Uterus (tissue), 4 donors: ENCODE data around the gene VWF. TPM values are rescaled to one million over a fixed set of nuclear protein-coding genes. Genes with fewer than 3 reads are reported as not detected.
"Not testable (repeated sequence)": the region's sequence is repeated elsewhere in the genome, so short reads cannot be mapped to it uniquely, and the experiment has no call there.

Experiments used
- DNase-seq, 2 donors: peaks; one replicate each; pipeline ENCODE4 v3.0.0-alpha.2; 2019 to 2020
- H3K27ac ChIP-seq, 2 donors: fragments of 200-600 bp; sonication (generic); 1 replicate in 1 of 2; 2 replicates in 1 of 2; pipeline ENCODE4 v1.5.1; 2016 to 2018
- H3K27me3 ChIP-seq, 2 donors: fragments of 200-600 bp; sonication (generic); one replicate each; pipeline ENCODE4 v1.5.1; 2018 to 2019; ENCODE audit warnings: control low read depth in 1 of 2
- H3K36me3 ChIP-seq, 2 donors: fragments of 200-600 bp; sonication (generic); one replicate each; pipeline ENCODE4 v1.5.1; 2019; ENCODE audit warnings: control low read depth in 1 of 2
- H3K4me1 ChIP-seq, 2 donors: fragments of 200-600 bp; sonication (generic); one replicate each; pipeline ENCODE4 v1.5.1; 2018 to 2019; ENCODE audit warnings: control low read depth in 1 of 2
- H3K4me3 ChIP-seq, 2 donors: fragments of 200-600 bp; sonication (generic); 1 replicate in 1 of 2; 2 replicates in 1 of 2; pipeline ENCODE4 v1.5.1; 2018 to 2019; ENCODE audit warnings: mild to moderate bottlenecking in 1 of 2
- H3K9me3 ChIP-seq, 2 donors: fragments of 200-600 bp; sonication (generic); one replicate each; pipeline ENCODE4 v1.5.1; 2019; ENCODE audit warnings: control low read depth in 1 of 2
- CTCF ChIP-seq, 4 experiments: fragments of 200-600 bp in 2 of 4; fragments of 450-650 bp in 2 of 4; sonication (generic) in 2 of 4; IDR thresholded peaks; one replicate each; pipeline ENCODE4 v1.5.1; 2016 to 2019; ENCODE audit warnings: antibody characterized with exemption in 4 of 4, mild to moderate bottlenecking in 2 of 4, moderate library complexity in 1 of 4
- POLR2A ChIP-seq, 2 donors: fragments of 450-650 bp; IDR thresholded peaks; one replicate each; pipeline ENCODE4 v1.6.1; 2016; ENCODE audit warnings: antibody characterized with exemption in 2 of 2, mild to moderate bottlenecking in 1 of 2, moderate library complexity in 1 of 2
- intact Hi-C: fragments of 100-400 bp; cut with DNase I; formaldehyde crosslinking; loops from one replicate; pipeline ENCODE4 v1.15.1; 2023; ENCODE audit warnings: low total_unique reads
- total RNA-seq, 4 donors: library from RNA; depleted of rRNA in 3 of 4; stranded (reverse); fragments of >200 nt in 3 of 4; gene quantifications; one replicate each; pipeline versions ENCODE4 v1.1.0 to v1.2.4, GENCODE V29; 2014 to 2023
- donor health status: DM: yes; HTN: yes; CAD: no.

VWF gene
- total RNA-seq, 4 donors from 2014 or later: 122 to 949 (median 380) TPM

- H3K4me3 ChIP-seq: no peak overlapping the region
- no peaks in the 10 kb centered on the region for H3K27me3 ChIP-seq
- DNase-seq: peak in 1 of 2 donors; percentile 68
- no peaks in the 10 kb centered on the region for H3K36me3 ChIP-seq
- H3K27ac ChIP-seq: no peak overlapping the region
- intact Hi-C loops: no loop called here
- no peak for TF ChIP-seq POLR2A (IDR thresholded peaks at IDR 0.05)
- no peak for TF ChIP-seq CTCF (IDR thresholded peaks at IDR 0.05)
- no peaks in the 10 kb centered on the region for H3K9me3 ChIP-seq
- no peaks in the 10 kb centered on the region for H3K4me1 ChIP-seq
Observed at GRCh38 chr12:6154730-6155459, 30.4 kb upstream of the VWF start.

GRCh38 chr12:6148722-6149121 is 24.3 kb upstream of the VWF start:
- DNase-seq, H3K36me3 ChIP-seq, H3K4me3 ChIP-seq, H3K27me3 ChIP-seq, H3K9me3 ChIP-seq, H3K4me1 ChIP-seq, H3K27ac ChIP-seq, intact Hi-C loops: not testable (repeated sequence)

GRCh38 chr12:6148061-6148460 is 23.6 kb upstream of the VWF start:
- Histone ChIP-seq H3K27ac (no peak overlapping the region), H3K4me1 (no peaks in the 10 kb centered on the region), H3K27me3 (no peaks in the 10 kb centered on the region), H3K9me3 (no peaks in the 10 kb centered on the region), H3K4me3 (no peak overlapping the region), H3K36me3 (no peaks in the 10 kb centered on the region)
- TF ChIP-seq CTCF (IDR thresholded peaks at IDR 0.05): no peak
- TF ChIP-seq POLR2A (IDR thresholded peaks at IDR 0.05): no peak
- DNase-seq: no peak
- intact Hi-C loops: no loop called here

- H3K4me3 ChIP-seq: no peak overlapping the region
- H3K36me3 ChIP-seq: no peaks in the 10 kb centered on the region
- no peaks in the 10 kb centered on the region for H3K9me3 ChIP-seq
- intact Hi-C loops: no loop called here
- no peaks in the 10 kb centered on the region for H3K27me3 ChIP-seq
- no peak overlapping the region for H3K27ac ChIP-seq
- no peaks in the 10 kb centered on the region for H3K4me1 ChIP-seq
- TF ChIP-seq CTCF (IDR thresholded peaks at IDR 0.05) (no peak), POLR2A (IDR thresholded peaks at IDR 0.05) (no peak)
- no peak for DNase-seq
Observed at GRCh38 chr12:6146951-6147350, 22.5 kb upstream of the VWF start.

- Histone ChIP-seq H3K4me3 (no peak overlapping the region), H3K27me3 (no peaks in the 10 kb centered on the region), H3K27ac (no peak overlapping the region), H3K9me3 (no peaks in the 10 kb centered on the region), H3K36me3 (no peaks in the 10 kb centered on the region), H3K4me1 (no peaks in the 10 kb centered on the region)
- TF ChIP-seq CTCF (IDR thresholded peaks at IDR 0.05) (no peak), POLR2A (IDR thresholded peaks at IDR 0.05) (no peak)
- DNase-seq: no peak
- intact Hi-C loops: no loop called here
Observed at GRCh38 chr12:6146509-6146908, 22.0 kb upstream of the VWF start.

- no peak for DNase-seq
- H3K4me1 ChIP-seq: no peaks in the 10 kb centered on the region
- H3K27me3 ChIP-seq: no peaks in the 10 kb centered on the region
- H3K27ac ChIP-seq: no peak overlapping the region
- no peaks in the 10 kb centered on the region for H3K9me3 ChIP-seq
- TF ChIP-seq POLR2A (IDR thresholded peaks at IDR 0.05) (no peak), CTCF (IDR thresholded peaks at IDR 0.05) (no peak)
- no peak overlapping the region for H3K4me3 ChIP-seq
- intact Hi-C loops: no loop called here
- no peaks in the 10 kb centered on the region for H3K36me3 ChIP-seq
Observed at GRCh38 chr12:6145564-6145963, 21.1 kb upstream of the VWF start.
